GM23338 (cell line): ENCODE data around the gene SLC12A7.

Experiments
- CREB1 ChIP-seq: fragments of 250-450 bp; sonication (Bioruptor Pico); IDR thresholded peaks from 2 replicates; pipeline ENCODE4 v1.5.0; 2020; ENCODE audit warnings: low read depth, mild to moderate bottlenecking, moderate library complexity
- CTCF ChIP-seq, 2 experiments: fragments of 200-600 bp in 1 of 2; sonication (generic) in 1 of 2; conservative IDR thresholded peaks; 2 replicates each; pipeline versions ENCODE4 v1.5.1 to v1.6.1; 2016 to 2017; ENCODE audit warnings: antibody characterized with exemption in 2 of 2, low read depth in 2 of 2, mild to moderate bottlenecking in 2 of 2, moderate library complexity in 1 of 2
- ETS1 ChIP-seq: IDR thresholded peaks from 2 replicates; pipeline ENCODE4 v1.6.1; 2016; ENCODE audit warnings: antibody characterized with exemption
- EZH2 ChIP-seq: fragments of 200-600 bp; sonication (generic); IDR thresholded peaks from one replicate; pipeline ENCODE4 v1.8.0; 2017; ENCODE audit warnings: antibody characterized with exemption, mild to moderate bottlenecking, low read depth; ENCODE audit not compliant: unreplicated experiment
- EZH2phosphoT487 ChIP-seq: fragments of 200-600 bp; sonication (generic); IDR thresholded peaks from one replicate; pipeline ENCODE4 v1.8.1; 2018; ENCODE audit warnings: antibody characterized with exemption; ENCODE audit not compliant: unreplicated experiment
- JUNB ChIP-seq: IDR thresholded peaks from one replicate; pipeline ENCODE4 v1.6.1; 2016; ENCODE audit warnings: antibody characterized with exemption; ENCODE audit not compliant: unreplicated experiment
- NANOG ChIP-seq: IDR thresholded peaks from 2 replicates; pipeline ENCODE4 v1.6.1; 2016; ENCODE audit warnings: antibody characterized with exemption, borderline replicate concordance
- POLR2AphosphoS5 ChIP-seq: IDR thresholded peaks from 2 replicates; pipeline ENCODE4 v1.6.1; 2016; ENCODE audit warnings: antibody characterized with exemption, low read depth
- REST ChIP-seq: IDR thresholded peaks from one replicate; pipeline ENCODE4 v1.6.1; 2018; ENCODE audit warnings: antibody characterized with exemption; ENCODE audit not compliant: unreplicated experiment
- STAT1 ChIP-seq: IDR thresholded peaks from one replicate; pipeline ENCODE4 v1.6.1; 2016; ENCODE audit warnings: antibody characterized with exemption; ENCODE audit not compliant: unreplicated experiment
- ZNF114 ChIP-seq: fragments of 250-450 bp; sonication (Bioruptor Pico); IDR thresholded peaks from 2 replicates; pipeline ENCODE4 v1.5.0; 2020; ENCODE audit warnings: mild to moderate bottlenecking, moderate library complexity
- ZNF331 ChIP-seq: fragments of 250-450 bp; sonication (Bioruptor Pico); IDR thresholded peaks from 2 replicates; pipeline ENCODE4 v1.5.0; 2020; ENCODE audit warnings: low read depth, mild to moderate bottlenecking, moderate library complexity

GRCh38 chr5:1068895-1069719 is 42.8 kb downstream of the SLC12A7 start:
- no peak for TF ChIP-seq CTCF (conservative IDR thresholded peaks at IDR 0.05; ENCODE audit: low read depth in 2 of 2)
- no peak for TF ChIP-seq STAT1
- TF ChIP-seq ZNF331 (CRISPR knock-in tag): no peak
- no peak for TF ChIP-seq POLR2AphosphoS5
- TF ChIP-seq REST: no peak
- no peak for TF ChIP-seq EZH2
- no peak for TF ChIP-seq JUNB
- TF ChIP-seq EZH2phosphoT487: no peak
- TF ChIP-seq CREB1: no peak
- no peak for TF ChIP-seq ZNF114 (CRISPR knock-in tag)
- no peak for TF ChIP-seq ETS1
- no peak for TF ChIP-seq NANOG
